OCI-LY3 (cell line): ENCODE data around the gene ALKBH5.

ENCODE experiments used
- H2AFZ ChIP-seq: fragments of 200-600, 300-600 bp; shearing (Covaris generic); 2 replicates; pipeline ENCODE4 v1.6.0; 2014; ENCODE audit warnings: antibody characterized with exemption, low read depth, low read length
- H3K27ac ChIP-seq: fragments of 200-600, 300-600 bp; sonication (generic); 2 replicates; pipeline ENCODE4 v1.5.1; 2014; ENCODE audit warnings: mild to moderate bottlenecking, low read length, moderate library complexity, mixed read lengths
- H3K27me3 ChIP-seq: fragments of 200-600, 300-600 bp; sonication (generic); 2 replicates; pipeline ENCODE4 v1.6.1; 2014; ENCODE audit warnings: low read depth, low read length, mixed read lengths
- H3K36me3 ChIP-seq: fragments of 200-600, 300-600 bp; sonication (generic); replicated peaks from 2 replicates; pipeline ENCODE3; 2014; ENCODE audit warnings: low read depth, low read length, mixed read lengths
- H3K4me1 ChIP-seq: fragments of 300-600, 200-600 bp; sonication (generic); 2 replicates; pipeline ENCODE4 v1.6.1; 2014; ENCODE audit warnings: low read length, mixed read lengths
- H3K4me2 ChIP-seq: fragments of 200-600, 300-600 bp; sonication (generic); 2 replicates; pipeline ENCODE4 v1.6.1; 2014; ENCODE audit warnings: low read length, mixed read lengths
- H3K4me3 ChIP-seq: fragments of 300-600, 200-600 bp; sonication (generic); 2 replicates; pipeline ENCODE4 v1.5.1; 2014; ENCODE audit warnings: antibody characterized with exemption, mild to moderate bottlenecking, low read length, moderate library complexity
- H3K79me2 ChIP-seq: fragments of 300-600, 200-600 bp; shearing (Covaris generic); 2 replicates; pipeline ENCODE4 v1.6.1; 2014; ENCODE audit warnings: mild to moderate bottlenecking, low read length, mixed read lengths
- H3K9ac ChIP-seq: fragments of 300-600, 200-600 bp; shearing (Covaris generic); 2 replicates; pipeline ENCODE4 v1.6.0; 2014; ENCODE audit warnings: mild to moderate bottlenecking, low read length, moderate library complexity
- H3K9me3 ChIP-seq: fragments of 200-600, 300-600 bp; shearing (Covaris generic); 2 replicates; pipeline ENCODE4 v1.6.1; 2014; ENCODE audit warnings: low read length, mixed read lengths; ENCODE audit not compliant: insufficient read depth
- H4K20me1 ChIP-seq: fragments of 200-600, 300-600 bp; sonication (generic); 2 replicates; pipeline ENCODE4 v1.6.1; 2016; ENCODE audit warnings: low read length, mixed read lengths; ENCODE audit not compliant: insufficient read depth
- EZH2phosphoT487 ChIP-seq: fragments of 200-600 bp; shearing (Covaris generic); IDR thresholded peaks from 2 replicates; pipeline ENCODE4 v1.6.1; 2018; ENCODE audit warnings: antibody characterized with exemption, mixed run types, low read depth
- TF ChIP-seq, protein P1 (sequence below): fragments of 200-600, 300-600 bp; sonication (generic); IDR thresholded peaks from 2 replicates; pipeline ENCODE4 v1.5.1; 2014; ENCODE audit warnings: antibody characterized with exemption, low read length, low read depth

Gene ALKBH5

DNA sequence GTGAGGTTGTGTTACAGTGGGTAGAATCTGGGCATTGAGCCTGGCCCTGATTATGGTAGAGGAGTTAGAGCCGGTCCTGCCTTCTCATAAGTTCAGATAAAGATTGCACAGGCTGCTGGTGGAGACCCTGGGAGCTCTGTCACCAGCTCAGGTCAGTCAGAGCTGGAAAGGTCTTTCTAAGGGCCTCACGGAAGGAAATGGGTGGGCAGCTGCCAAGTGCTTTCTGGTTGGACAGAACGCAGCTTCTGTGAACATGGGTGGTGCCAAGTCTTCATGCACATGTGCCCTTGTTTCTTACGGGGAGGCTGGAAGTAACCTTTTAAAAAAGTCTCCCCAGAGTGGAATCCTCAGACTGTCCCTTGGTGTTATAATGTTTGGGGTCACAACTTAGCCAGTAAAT is 14.9 kb downstream of the ALKBH5 start:
- no peak overlapping the region for H3K4me2 ChIP-seq
- H4K20me1 ChIP-seq = no peaks in the 10 kb centered on the region
- H3K79me2 ChIP-seq = peaks cover 22% of the 10 kb centered on the region; the same call in 1 of the 2 replicates
- H2AFZ ChIP-seq = no peak overlapping the region
- H3K36me3 ChIP-seq = no peaks in the 10 kb centered on the region
- no peaks in the 10 kb centered on the region for H3K27me3 ChIP-seq
- H3K4me1 ChIP-seq = no peaks in the 10 kb centered on the region
- no peak overlapping the region for H3K4me3 ChIP-seq
- no peaks in the 10 kb centered on the region for H3K9me3 ChIP-seq
- no peak overlapping the region for H3K9ac ChIP-seq
- TF ChIP-seq, protein P1, sequence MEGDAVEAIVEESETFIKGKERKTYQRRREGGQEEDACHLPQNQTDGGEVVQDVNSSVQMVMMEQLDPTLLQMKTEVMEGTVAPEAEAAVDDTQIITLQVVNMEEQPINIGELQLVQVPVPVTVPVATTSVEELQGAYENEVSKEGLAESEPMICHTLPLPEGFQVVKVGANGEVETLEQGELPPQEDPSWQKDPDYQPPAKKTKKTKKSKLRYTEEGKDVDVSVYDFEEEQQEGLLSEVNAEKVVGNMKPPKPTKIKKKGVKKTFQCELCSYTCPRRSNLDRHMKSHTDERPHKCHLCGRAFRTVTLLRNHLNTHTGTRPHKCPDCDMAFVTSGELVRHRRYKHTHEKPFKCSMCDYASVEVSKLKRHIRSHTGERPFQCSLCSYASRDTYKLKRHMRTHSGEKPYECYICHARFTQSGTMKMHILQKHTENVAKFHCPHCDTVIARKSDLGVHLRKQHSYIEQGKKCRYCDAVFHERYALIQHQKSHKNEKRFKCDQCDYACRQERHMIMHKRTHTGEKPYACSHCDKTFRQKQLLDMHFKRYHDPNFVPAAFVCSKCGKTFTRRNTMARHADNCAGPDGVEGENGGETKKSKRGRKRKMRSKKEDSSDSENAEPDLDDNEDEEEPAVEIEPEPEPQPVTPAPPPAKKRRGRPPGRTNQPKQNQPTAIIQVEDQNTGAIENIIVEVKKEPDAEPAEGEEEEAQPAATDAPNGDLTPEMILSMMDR = no peak
- no peak for TF ChIP-seq EZH2phosphoT487
- no peak overlapping the region for H3K27ac ChIP-seq

DNA sequence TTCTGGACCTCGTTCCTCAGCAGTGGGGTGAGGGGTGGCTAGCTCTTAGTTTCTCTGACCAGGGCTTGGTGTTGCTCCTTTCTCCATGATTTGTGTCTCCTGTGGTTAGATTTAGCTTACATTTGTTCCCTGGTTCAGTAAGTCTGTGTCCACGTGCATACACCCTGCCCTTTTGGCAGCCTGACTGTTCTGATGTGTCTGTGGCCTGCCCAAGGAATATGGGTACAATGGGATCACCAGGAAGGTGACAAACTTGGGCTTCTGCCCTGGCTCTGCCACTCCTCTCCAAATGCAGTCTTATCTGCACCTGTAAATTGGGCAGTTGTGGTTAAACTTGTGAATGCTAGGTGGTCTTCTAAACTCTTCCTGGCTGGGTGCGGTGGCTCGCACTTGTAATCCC is 17.5 kb downstream of the ALKBH5 start:
- H3K9ac ChIP-seq = no peak overlapping the region
- H3K9me3 ChIP-seq = no peaks in the 10 kb centered on the region
- H3K4me3 ChIP-seq = no peak overlapping the region
- H2AFZ ChIP-seq = no peak overlapping the region
- H3K27ac ChIP-seq = no peak overlapping the region
- H3K4me1 ChIP-seq = no peaks in the 10 kb centered on the region
- H4K20me1 ChIP-seq = no peaks in the 10 kb centered on the region
- H3K79me2 ChIP-seq = peaks cover 20% of the 10 kb centered on the region; the same call in 1 of the 2 replicates
- H3K36me3 ChIP-seq = no peaks in the 10 kb centered on the region
- TF ChIP-seq, protein P1 = no peak
- no peak for TF ChIP-seq EZH2phosphoT487
- H3K27me3 ChIP-seq = no peaks in the 10 kb centered on the region
- H3K4me2 ChIP-seq = no peak overlapping the region

DNA sequence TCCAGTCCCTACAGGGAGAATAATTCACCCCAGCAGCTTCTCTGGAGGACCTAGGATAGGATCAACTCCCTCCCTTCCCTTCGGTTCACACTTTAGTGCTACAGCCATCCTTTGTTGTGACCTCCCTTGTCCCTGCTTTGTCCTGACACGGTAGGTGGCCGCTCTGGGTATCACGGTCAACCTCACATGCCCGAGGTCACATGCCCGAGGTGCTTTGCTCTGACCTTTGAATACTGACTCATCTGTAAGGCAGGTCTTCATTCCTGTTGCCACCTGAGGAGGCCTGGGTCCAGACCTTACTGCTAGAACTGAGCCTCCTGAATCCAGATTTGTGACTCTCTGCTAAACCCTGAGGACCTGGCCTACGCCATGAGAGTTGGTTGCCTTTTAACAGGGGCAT is 19.7 kb downstream of the ALKBH5 start:
- no peaks in the 10 kb centered on the region for H3K27me3 ChIP-seq
- no peak overlapping the region for H3K4me2 ChIP-seq
- no peak overlapping the region for H3K27ac ChIP-seq
- no peak overlapping the region for H3K9ac ChIP-seq
- no peak overlapping the region for H2AFZ ChIP-seq
- no peaks in the 10 kb centered on the region for H3K9me3 ChIP-seq
- no peak overlapping the region for H3K4me3 ChIP-seq
- H4K20me1 ChIP-seq = no peaks in the 10 kb centered on the region
- H3K4me1 ChIP-seq = no peaks in the 10 kb centered on the region
- H3K79me2 ChIP-seq = peaks cover 17% of the 10 kb centered on the region; the same call in 1 of the 2 replicates
- no peaks in the 10 kb centered on the region for H3K36me3 ChIP-seq
- TF ChIP-seq, protein P1 = no peak
- no peak for TF ChIP-seq EZH2phosphoT487

DNA sequence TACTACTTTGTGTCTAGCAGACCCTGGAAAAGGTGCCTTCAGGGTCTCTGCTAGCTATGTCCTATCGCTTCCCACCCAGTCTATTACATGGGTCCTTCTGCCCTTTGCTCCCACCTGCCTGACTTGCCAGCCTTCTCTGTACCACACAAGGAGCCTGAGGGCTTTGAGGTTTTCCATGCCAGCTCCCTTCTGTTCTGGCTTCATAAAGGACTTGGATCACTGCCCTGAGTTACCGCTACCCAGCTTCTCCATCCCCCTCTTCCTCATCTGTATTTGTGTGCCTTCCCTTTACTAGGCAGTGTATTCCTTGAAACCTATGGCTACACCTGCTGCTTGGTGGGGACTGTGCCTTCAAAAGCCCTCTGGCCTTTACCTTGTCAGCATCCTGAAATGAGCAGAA is 22.2 kb downstream of the ALKBH5 start:
- TF ChIP-seq, protein P1 = no peak
- TF ChIP-seq EZH2phosphoT487 = no peak
- H3K9me3 ChIP-seq = no peaks in the 10 kb centered on the region
- no peak overlapping the region for H2AFZ ChIP-seq
- H3K79me2 ChIP-seq = no peaks in the 10 kb centered on the region
- H3K9ac ChIP-seq = no peak overlapping the region
- H3K4me3 ChIP-seq = no peak overlapping the region
- no peaks in the 10 kb centered on the region for H4K20me1 ChIP-seq
- H3K27me3 ChIP-seq = no peaks in the 10 kb centered on the region
- no peak overlapping the region for H3K4me2 ChIP-seq
- H3K36me3 ChIP-seq = no peaks in the 10 kb centered on the region
- H3K4me1 ChIP-seq = no peaks in the 10 kb centered on the region
- no peak overlapping the region for H3K27ac ChIP-seq
